Esophagus squamous epithelium (tissue), 5 donors: ENCODE data around the gene SF3B3. TPM values are rescaled to one million over a fixed set of nuclear protein-coding genes. Genes with fewer than 3 reads are reported as not detected.

Experiments
- DNase-seq: peaks from one replicate; lab custom pipeline; 2025; lab: John Stamatoyannopoulos, UW
- H3K27ac ChIP-seq, 4 donors: fragments of 200-600 bp; sonication (generic); one replicate each; pipeline ENCODE4 v1.5.1; 2016 to 2019; ENCODE audit warnings: mild to moderate bottlenecking in 1 of 4
- H3K27me3 ChIP-seq, 4 donors: fragments of 200-600 bp; sonication (generic); 1 replicate in 3 of 4; 2 replicates in 1 of 4; pipeline versions ENCODE4 v1.5.1 to v1.6.0; 2017 to 2021; ENCODE audit warnings: antibody characterized with exemption in 1 of 4
- H3K36me3 ChIP-seq, 3 donors: fragments of 200-600 bp; sonication (generic); one replicate each; pipeline ENCODE4 v1.5.1; 2016 to 2019
- H3K4me1 ChIP-seq, 3 donors: fragments of 200-600 bp; sonication (generic); one replicate each; pipeline ENCODE4 v1.5.1; 2017 to 2019
- H3K4me3 ChIP-seq, 4 donors: fragments of 200-600 bp; sonication (generic); 1 replicate in 3 of 4; 2 replicates in 1 of 4; pipeline ENCODE4 v1.5.1; 2016 to 2019; ENCODE audit warnings: mild to moderate bottlenecking in 2 of 4, moderate library complexity in 1 of 4
- H3K9me3 ChIP-seq, 3 donors: fragments of 200-600 bp; sonication (generic); one replicate each; pipeline ENCODE4 v1.5.1; 2016 to 2019
- CTCF ChIP-seq, 6 experiments: fragments of 450-650 bp in 4 of 6; fragments of 200-600 bp in 2 of 6; sonication (generic) in 2 of 6; IDR thresholded peaks; one replicate each; pipeline ENCODE4 v1.5.1; 2016 to 2019; ENCODE audit warnings: antibody characterized with exemption in 6 of 6, mild to moderate bottlenecking in 4 of 6, moderate library complexity in 4 of 6
- POLR2A ChIP-seq, 4 donors: fragments of 450-650 bp; IDR thresholded peaks; one replicate each; pipeline ENCODE4 v1.6.1; 2017; ENCODE audit warnings: antibody characterized with exemption in 4 of 4, mild to moderate bottlenecking in 4 of 4, moderate library complexity in 3 of 4
- WGBS, 2 donors: methylation state at CpG; one replicate each; pipeline ENCODE4 v1.1.5; 2018; 5-methylcytosine and 5-hydroxymethylcytosine counted together
- intact Hi-C: fragments of 100-400 bp; cut with DNase I; formaldehyde crosslinking; loops from one replicate; pipeline ENCODE4 v1.15.0; 2022
- total RNA-seq, 4 donors: library from RNA; depleted of rRNA; stranded (reverse); fragments of >200 nt; gene quantifications; one replicate each; pipeline ENCODE4 v1.1.0, GENCODE V29; 2016
- donor health status: DM: yes; HTN: yes; CAD: no.

SF3B3 gene
- total RNA-seq, 4 donors from 2014 or later = 77.9 to 145 (median 134) TPM

GRCh38 chr16:70482624-70483023 is 41.0 kb upstream of the SF3B3 start:
- Histone ChIP-seq H3K4me1 (peaks cover 0 to 13% (median 3%) of the 10 kb centered on the region in 3 donors), H3K27ac (no peak overlapping the region), H3K27me3 (no peaks in the 10 kb centered on the region), H3K9me3 (no peaks in the 10 kb centered on the region), H3K4me3 (no peak overlapping the region), H3K36me3 (peaks cover 4 to 98% (median 17%) of the 10 kb centered on the region in 3 donors)
- WGBS, 2 donors = 78 to 80% methylated on average over 5 of the region's 5 CpGs
- no peak for DNase-seq
- TF ChIP-seq POLR2A (IDR thresholded peaks at IDR 0.05) (no peak), CTCF (IDR thresholded peaks at IDR 0.05) (no peak)
- intact Hi-C loops = no loop called here

- intact Hi-C loops = no loop called here
- Histone ChIP-seq H3K4me3 (no peak overlapping the region), H3K27me3 (no peaks in the 10 kb centered on the region), H3K36me3 (peaks cover 4 to 98% (median 17%) of the 10 kb centered on the region in 3 donors), H3K9me3 (no peaks in the 10 kb centered on the region), H3K4me1 (peaks cover 0 to 11% (median 2%) of the 10 kb centered on the region in 3 donors), H3K27ac (no peak overlapping the region)
- 87 to 100% methylated on average over 1 to 4 of the region's 5 CpGs for WGBS, 2 donors
- DNase-seq = no peak
- TF ChIP-seq CTCF (IDR thresholded peaks at IDR 0.05) = no peak
- TF ChIP-seq POLR2A (IDR thresholded peaks at IDR 0.05) = no peak
Measured at GRCh38 chr16:70483426-70483825, 40.2 kb upstream of the SF3B3 start.

- no peaks in the 10 kb centered on the region for H3K9me3 ChIP-seq
- no peak overlapping the region for H3K4me3 ChIP-seq
- no peak for DNase-seq
- no peaks in the 10 kb centered on the region for H3K27me3 ChIP-seq
- peaks cover 4 to 98% (median 11%) of the 10 kb centered on the region in 3 donors for H3K36me3 ChIP-seq
- intact Hi-C loops = no loop called here
- H3K4me1 ChIP-seq = no peaks in the 10 kb centered on the region
- no peak for TF ChIP-seq CTCF (IDR thresholded peaks at IDR 0.05)
- TF ChIP-seq POLR2A (IDR thresholded peaks at IDR 0.05) = no peak
- H3K27ac ChIP-seq = no peak overlapping the region
- 77 to 97% methylated on average over 2 of the region's 2 CpGs for WGBS, 2 donors
Measured at GRCh38 chr16:70484867-70485266, 38.7 kb upstream of the SF3B3 start.

GRCh38 chr16:70490261-70490660 is 33.4 kb upstream of the SF3B3 start:
- Histone ChIP-seq H3K27ac (no peak overlapping the region), H3K4me3 (no peak overlapping the region), H3K4me1 (no peaks in the 10 kb centered on the region), H3K9me3 (no peaks in the 10 kb centered on the region), H3K36me3 (peaks cover 3 to 96% (median 10%) of the 10 kb centered on the region in 3 donors), H3K27me3 (no peaks in the 10 kb centered on the region)
- WGBS, 2 donors = 55 to 83% methylated on average over 4 to 6 of the region's 6 CpGs
- no peak for TF ChIP-seq POLR2A (IDR thresholded peaks at IDR 0.05)
- TF ChIP-seq CTCF (IDR thresholded peaks at IDR 0.05) = no peak
- DNase-seq = no peak
- intact Hi-C loops = no loop called here

GRCh38 chr16:70493802-70494201 is 29.8 kb upstream of the SF3B3 start:
- no peak overlapping the region for H3K27ac ChIP-seq
- H3K9me3 ChIP-seq = no peaks in the 10 kb centered on the region
- intact Hi-C loops = no loop called here
- no peaks in the 10 kb centered on the region for H3K4me1 ChIP-seq
- peaks cover 22 to 96% (median 24%) of the 10 kb centered on the region in 3 donors for H3K36me3 ChIP-seq
- no peak overlapping the region for H3K4me3 ChIP-seq
- TF ChIP-seq CTCF (IDR thresholded peaks at IDR 0.05) (no peak), POLR2A (IDR thresholded peaks at IDR 0.05) (no peak)
- WGBS, 2 donors = 76 to 83% methylated on average over 3 of the region's 3 CpGs
- no peaks in the 10 kb centered on the region for H3K27me3 ChIP-seq
- DNase-seq = no peak
